ENCODE measurements around the gene UBE3B.
"Not testable (repeated sequence)": the region's sequence is repeated elsewhere in the genome, so short reads cannot be mapped to it uniquely, and the experiment has no call there.

UBE3B gene

DNA sequence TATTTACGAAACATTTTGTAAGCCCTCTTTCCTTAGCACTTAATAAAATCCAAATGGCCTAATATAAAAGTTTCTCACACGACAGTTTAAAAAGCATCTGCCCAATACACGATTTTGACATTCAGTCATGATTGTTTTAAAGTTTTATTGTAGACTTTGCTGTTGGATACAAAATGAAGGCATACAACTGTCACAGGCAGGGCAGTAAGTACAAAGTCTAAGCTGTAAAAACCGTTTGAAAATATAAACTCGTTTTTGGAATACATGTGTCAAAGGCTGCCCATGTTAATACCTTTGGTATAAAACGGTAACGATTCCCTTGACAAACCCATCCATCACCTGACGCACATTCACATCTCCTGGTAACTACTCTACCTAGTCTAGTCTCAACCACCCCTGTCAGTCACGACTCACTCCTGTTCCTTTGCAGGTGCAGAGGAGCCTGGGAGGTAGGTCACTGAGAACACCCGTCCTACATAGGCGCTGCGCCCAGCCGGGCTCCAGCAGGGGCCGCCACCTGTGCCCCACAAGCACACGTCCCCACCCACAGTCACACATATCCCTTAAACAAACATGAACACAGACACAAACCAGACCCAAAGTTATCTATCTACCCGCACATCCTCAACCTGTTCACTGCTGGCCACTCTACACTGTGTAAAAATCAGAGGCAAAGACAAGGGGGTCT, 27.4 kb upstream of the UBE3B start:
- no peak for DNase-seq

DNA sequence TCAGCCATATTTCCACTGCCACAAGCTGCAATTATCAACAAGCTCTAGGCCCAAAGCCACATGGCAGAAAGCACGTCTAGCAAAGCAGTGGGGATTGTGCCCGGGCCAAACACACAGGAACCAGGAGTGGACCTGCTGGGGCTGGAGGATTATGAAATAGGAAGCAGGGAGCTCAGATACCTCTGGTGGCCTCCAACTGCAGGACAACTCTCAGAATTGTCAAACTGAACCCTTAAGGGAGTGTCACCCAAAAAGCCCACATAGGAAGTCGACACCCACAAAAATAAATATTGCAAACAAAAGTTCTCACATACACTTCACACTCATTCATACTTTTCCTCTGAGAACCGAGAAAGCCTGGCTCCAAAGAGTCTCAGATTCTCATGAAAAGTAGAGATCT, 26.5 kb upstream of the UBE3B start:
- DNase-seq = no peak

DNA sequence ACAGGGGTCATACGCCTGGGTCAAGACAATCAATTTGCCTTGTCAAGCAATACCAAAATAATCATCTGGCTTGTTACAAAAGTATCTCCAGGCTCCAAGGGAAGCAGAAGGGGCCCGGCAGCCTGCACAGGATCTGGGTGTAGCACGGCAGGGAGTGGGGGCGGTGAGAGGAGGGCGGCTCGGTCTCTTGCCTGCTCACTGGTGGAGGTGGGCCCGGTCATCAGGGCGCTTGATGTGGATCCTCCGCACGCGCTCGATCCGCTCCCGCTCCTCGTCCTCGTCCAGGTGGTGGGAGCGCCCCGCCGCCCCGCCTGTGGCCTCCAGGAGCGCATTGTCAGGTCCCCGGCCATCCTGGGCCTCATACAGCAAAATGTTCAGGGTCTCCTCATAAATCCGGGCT, 26.0 kb upstream of the UBE3B start:
- no peak for DNase-seq

DNA sequence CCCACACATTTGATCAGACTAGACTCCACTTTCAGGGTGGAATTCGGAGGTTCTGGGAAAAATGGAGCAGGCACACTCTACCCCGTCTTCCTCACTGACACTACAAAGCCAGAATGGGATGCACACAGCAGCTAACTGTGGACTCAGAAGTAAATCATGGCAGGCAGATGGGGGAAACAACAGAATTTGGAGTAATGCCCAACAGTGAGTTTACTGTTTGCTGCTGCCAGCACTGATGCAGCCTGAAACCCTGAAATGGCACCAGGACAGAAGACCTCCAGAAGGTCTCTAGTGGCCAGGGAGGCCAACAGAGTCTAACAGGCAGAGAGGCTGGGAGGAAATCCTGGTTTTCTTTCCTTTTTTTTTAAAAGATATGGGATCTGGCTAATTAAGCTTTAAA, 24.9 kb upstream of the UBE3B start:
- DNase-seq = no peak

DNA sequence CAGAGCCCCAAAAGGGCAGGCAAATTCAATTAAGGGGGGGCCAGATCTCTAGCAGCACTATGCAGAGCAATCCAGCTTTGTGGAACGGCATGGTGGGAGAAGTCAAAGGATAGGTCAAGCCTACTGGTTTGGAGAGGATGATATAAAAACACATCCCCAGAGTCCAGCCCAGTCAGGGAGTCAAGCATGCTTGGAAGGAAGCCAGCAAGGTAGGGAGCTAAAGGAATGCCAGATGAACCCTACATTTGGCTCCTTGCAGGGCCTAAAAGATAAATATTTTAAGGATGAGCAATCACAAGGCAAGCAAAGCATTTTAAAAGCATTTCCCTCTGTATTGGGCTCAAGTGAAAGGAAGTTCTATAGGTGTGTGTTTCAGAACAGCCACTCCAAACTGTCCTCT, 21.7 kb upstream of the UBE3B start:
- no peak for DNase-seq

DNA sequence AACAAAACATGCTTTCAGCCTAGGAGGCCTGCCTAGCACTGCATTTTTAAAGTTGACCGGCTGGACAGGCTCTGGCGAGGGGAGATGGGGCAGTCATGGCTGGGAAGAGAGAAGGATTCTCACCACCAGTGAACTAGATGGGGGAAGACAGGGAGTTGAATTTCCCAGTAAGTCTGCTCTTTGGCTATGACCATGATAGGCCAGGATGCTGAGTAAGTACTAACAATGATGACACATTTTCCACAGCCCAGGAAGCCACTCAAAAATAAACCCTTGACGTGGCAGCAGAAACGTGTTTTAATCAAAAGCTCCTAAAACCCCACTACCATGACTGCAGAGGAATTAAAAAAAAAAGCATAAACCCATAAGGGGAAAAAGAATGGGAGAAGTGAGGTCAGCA, 19.3 kb upstream of the UBE3B start:
- no peak for DNase-seq

DNA sequence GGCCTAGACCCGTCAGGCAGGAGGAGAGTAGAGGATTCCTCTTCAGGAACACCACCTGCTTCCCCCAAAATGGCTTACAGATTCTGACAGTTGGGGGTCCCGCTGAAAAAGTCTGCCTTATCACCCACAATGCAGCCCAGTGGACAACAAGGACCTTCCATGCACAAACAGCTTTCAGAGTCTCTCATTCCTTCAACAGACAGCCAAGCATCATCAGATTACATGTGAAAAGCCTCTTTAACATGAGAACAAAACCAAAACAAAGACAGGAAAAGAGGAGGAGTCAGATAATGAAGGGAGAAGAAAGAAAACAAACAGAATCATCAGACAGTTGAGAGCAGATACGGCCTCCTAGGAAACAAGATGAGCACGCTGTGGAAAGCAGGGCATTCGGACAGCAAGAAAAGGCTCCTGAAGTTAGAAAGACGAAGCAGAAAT, 18.6 kb upstream of the UBE3B start:
- no peak for DNase-seq

DNA sequence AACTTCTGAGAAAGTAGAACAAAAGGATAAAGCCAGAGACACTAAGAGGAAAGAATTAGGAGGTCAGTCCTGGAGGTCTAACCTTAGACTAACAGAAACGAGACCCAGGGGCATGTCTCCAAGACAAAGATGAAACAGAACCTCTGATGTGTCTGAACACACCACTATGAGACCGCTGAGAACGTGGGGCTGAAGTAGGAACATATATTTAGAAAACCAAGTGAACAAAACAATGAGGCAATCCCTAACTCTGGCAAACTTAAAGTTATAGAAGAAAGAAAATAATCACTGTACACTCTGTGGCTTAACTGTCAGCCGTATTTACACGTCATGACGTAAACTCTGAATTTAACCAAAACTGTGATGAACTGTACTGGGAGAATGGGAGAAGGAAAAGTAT, 18.2 kb upstream of the UBE3B start:
- DNase-seq = no peak

DNA sequence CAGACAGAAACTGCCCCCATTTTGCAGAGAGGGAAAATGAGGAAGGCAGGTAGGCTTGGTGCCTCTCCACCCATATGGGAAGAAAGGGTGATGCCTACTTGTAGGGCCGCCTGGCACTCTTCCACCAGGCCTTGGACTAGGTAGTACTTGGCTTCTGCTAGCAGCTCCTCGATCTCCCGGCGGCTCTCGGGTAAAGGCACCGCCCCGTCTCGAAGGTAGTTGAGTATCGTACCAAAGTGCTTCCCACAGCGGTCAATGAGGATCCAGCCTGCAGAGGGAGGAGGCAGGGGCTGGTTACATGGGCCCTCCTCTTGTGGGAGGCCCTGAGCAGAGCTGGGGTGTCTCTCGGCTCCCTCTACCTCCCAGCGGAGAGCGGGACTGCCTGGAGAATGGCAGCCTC, 16.9 kb upstream of the UBE3B start:
- DNase-seq = no peak

DNA sequence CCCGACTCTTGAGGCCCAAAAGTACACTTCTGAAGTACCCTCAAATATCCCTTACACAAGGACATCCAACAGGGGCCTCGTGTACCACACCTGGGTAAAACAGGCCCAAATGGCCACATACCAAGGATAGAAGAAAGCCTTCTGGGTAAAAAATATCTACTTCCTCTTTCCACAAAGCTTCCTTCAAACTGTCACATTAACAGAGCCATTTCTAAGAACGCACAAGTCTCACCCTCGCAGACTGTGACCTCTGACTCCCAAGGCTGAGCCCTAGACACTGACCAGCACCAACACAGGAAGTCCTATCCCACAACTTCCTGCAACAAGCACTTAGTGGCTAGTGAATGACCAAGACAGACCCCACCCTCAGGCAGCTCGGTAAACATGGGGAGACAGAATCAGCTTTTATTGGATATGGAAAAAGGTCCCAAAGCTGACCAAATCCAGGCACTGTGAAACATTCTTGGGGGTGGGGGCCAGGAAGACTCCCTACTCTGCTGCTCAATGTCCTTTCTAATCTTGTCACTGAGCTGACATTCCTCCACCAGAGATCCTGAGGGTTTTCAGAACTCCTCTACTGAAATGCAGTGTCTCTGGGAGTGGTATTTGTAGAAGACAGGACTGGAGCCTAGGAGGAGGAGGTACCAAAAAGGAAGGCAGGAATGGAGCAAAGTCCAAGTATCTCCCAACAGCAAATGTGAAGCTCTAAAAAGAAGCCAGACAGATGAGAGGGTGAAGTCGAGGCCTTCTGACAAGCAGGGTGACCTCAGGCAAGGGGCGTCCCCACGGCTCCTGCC, 16.2 kb upstream of the UBE3B start:
- DNase-seq = peak; percentile 16

DNA sequence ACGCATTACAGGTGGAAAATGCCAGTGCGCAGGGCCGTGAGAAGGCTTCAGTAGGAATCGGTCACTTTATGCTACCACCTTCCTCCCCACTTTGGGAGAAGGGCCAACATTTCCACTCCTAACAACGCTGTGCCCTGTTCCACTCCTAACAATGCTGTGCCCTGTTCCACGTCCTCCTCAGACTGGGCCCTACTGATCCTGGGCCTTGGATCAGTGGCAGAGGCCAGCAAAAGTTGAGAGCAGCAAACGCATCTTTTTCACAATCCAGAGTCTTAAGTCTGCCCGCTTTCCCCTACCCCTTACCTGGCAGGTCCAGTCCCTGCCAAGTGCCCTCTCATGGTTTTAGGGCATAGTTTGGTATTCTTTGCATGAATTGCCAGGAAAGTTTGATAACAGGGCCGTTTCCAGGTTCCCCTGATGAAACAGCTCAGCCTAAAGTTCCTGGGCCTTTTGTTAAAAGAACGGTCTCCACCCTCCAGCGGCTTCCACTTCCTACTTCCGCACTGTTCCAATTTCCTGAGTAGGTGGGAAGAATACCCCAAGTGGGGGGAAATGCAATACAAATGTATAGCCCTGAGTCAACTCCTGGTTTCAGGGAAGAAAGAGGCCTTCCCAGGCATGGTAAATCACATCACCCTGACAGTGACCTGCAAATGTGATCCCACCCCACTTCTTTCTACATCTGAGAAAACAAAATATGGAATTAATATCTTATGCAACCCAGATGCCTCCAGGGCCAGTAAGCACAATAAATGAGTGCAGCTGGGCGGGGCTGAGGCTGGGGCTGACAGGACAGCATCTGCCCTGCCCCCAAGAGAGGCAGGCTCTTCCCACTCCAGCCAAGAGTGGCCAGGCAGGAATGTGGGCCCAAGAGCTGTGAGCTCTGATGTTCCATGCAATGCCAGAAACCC, 15.3 kb upstream of the UBE3B start:
- DNase-seq = no peak

DNA sequence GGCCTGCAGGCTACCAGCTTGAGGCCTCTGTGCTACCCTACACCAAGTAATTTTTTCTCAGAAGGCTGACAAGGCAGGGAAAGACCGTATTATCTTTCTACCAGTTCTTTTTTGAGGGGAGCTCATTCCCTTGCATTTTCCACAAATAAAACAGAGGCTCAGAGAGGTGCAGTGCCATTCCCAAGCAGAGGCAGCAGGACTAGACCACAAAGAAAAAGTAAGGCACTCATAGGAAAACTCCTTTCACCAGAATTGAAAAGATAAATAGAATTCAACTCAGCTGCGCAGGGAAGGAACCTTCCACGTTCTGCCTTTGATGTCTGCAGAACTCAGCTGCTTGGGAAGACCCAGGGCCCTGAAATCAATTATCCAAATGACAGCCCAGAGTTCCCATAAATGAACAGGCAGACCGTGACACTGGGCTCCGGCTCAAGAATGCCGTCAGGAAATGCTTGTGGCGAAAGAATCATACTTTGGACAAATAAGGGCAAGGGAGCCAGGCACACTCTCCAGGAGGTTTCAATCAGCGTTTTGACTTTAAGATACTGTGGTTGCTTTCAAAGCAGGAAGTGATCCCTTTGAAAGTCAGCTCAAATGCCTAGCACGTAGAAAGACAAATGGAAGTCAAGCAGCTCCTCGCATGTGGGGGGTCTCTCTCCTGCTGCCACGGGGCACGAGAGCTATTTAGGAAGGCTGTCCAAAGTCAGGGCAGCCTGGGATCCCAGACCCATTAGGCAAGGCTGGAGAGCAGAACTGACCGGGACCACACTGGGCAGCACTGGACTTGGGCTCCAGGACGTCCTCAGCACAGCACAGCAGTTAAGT, 14.4 kb upstream of the UBE3B start:
- DNase-seq = no peak

DNA sequence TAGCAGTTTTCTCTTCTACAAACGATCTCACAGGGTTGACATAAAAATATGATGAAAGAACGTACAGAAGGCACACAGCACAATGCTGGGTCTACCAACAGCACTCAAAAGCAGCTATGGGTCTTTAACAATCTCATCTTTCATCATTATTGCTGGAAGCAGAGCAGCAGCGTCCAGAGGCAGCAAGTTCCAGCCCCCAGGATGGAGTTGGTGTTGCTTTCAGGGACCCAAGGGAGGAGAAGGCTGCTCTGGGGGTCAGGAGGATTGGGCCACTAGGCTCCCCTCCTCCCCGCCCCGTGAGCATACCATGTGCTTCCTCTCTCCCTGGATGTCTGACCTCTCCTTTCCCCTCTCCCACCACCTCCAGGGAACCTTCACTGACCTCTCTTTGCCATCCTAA, 13.7 kb upstream of the UBE3B start:
- no peak for DNase-seq

DNA sequence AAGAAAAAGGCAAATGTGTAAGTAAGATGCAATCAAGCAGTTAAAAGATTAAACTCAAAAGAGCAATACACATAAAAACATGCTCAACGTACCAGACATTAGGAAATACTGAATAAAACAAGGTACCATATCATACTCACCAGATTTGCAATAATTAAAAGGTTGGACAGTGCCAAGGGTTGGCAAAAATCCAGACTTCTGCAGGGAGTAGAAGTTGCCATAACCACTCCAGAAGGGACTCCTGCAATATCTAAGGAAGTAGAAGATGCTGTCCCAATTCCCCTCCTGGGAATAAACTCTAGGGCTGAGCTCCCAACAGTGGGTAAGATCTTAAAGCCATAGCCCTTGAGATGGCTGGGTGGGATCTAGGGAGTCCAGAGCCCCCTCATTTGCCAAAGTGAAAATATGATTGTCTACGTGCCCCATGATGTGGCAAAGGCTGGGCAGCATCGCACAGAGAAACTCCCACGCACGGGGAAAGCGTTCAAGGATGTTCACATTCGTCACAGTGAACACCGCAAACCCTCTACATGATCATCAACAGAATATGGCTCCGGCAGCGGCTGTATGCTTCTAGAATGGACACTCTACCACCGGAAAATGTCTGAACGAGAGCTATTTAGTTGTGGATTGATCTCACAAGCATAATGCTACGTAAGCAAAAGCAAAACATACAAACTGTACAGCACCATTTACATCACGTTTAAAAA, 12.6 kb upstream of the UBE3B start:
- DNase-seq = no peak

DNA sequence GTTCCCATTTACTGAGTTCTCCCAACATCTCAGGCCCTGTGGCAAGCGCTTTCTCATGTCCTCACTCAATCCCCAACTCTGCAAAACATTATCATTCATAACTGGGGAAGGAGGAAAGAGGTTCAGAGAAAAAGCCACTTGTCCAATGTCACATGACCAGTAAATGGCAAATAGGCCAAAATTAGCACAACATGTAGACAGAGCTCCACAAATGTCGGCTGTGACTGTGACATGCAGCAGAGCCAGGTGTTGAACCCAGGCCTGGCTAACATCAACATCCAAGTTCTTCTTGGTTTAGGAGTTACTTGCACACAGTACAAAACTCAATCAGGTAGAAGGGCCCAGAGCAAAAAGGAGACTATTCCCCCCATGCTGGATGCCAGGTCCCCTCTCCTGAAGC, 11.1 kb upstream of the UBE3B start:
- DNase-seq = no peak

DNA sequence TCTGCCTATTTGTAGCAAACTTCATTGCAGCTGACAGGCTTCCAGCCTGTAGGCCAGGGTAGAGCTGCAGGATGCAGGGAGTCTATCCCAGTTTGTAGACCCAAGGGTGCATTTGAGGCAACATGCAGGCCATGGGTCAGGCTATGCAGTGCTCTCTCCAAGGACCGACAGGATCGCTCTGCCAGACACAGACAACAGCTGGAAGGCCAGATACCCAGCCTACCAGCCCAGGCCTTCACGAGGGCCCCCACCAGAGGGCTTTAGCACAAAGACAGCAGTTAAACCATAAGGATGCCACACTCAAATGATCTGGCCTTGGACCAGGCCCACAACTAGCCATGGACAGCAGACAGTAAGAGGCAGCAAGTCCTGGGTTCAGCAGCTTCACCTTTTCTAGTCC, 10.6 kb upstream of the UBE3B start:
- no peak for DNase-seq

DNA sequence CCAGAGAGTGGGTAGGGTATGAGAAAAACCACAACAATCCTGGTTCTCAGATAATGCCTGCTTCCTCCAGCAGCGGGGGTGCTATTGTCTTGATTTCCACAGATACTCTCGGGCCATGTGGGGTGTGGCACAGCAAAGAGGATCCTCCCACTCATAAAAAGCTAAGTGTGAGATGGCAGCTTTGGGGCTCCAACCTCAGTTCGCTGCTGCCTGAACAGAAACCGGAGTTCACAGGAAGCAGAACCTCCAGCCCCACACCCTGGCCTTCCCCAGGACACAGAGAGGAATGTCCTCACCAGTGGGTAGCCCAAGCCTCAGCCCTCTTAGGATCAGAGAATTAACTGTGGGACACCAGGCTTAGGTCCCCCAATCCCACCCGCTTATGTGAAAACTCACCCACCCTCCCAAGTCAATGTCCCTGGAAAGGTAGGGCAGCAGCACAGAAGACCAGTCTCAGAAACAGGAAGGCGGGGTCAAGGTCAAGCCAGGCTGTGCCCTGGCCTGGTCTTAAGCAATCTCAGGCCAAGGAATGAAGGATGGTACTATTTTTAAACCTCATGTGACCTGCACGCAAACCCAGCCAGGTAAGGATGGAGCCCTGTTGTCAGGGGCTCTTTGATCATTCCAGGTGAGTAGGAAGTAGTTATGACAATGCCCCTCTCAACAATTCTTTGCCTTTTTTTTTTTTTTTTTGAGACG, 9.3 kb upstream of the UBE3B start:
- no peak for DNase-seq

DNA sequence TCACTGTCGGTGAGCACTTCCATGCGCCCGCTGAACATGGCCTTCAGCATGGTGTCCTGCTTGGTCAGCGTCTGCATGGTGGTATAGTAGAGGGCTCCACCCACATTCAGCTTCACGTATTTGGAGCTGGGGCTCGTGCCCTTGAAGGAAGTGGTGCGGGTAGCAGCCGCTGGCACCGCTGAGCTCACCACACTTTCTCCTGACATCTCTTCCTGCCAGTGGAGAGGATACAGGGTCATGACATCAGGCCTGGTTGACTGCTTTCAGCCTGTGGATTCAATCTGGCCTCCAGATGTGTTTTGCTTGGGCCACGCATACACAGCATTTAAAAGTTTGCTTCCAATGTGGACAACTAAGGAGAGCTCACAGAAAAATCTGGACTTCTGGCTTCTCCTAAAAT, 7.9 kb upstream of the UBE3B start:
- no peak for DNase-seq

DNA sequence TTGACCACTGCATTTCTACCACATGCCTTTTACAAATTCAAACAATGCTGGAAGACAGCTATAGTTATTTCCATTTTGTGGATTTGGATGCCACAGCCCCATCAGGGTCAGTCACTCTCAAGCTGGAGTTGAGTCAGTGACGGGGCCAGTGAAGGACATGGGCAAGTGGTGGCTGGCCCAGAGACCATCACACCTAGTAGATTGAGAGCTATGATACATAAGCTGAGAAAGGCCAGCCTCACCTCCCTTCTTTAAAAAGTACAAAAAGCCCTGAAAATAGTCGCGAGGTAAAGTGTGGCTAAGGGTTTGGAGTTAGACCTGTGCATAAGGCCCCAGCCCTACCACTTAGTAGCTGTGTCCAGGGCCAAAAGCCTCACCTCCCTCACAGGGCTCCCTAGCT, 4.4 kb upstream of the UBE3B start:
- no peak for DNase-seq

DNA sequence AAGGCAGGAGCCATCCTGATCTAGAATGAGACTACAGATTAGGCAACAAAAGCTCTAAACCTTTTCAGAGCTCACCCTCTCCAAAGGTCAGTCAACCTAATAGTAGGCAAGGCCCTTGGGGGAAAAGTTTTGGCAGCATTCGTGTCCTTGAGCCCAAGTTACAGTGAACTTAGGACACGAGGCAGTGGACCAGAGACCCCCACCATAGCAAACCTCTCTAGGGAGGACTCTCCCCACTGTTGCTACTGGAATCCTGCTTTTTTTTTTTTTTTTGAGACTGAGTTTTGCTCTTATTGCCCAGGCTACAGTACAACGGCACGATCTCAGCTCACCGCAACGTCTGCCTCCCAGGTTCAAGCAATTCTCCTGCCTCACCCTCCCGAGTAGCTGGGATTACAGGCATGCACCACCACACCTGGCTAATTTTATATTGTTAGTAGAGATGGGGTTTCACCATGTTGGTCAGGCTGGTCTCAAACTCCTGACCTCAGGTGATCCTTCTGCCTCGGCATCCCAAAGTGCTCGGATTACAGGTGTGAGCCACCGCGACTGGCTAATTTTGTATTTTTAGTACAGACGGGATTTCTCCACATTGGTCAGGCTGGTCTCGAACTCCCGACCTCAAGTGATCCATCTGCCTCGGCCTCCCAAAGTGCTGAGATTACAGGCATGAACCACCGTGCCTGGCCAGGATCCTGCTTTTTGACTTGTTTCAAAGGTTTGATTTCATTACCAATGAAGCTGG, 3.7 kb upstream of the UBE3B start:
- not testable (repeated sequence) for DNase-seq

DNA sequence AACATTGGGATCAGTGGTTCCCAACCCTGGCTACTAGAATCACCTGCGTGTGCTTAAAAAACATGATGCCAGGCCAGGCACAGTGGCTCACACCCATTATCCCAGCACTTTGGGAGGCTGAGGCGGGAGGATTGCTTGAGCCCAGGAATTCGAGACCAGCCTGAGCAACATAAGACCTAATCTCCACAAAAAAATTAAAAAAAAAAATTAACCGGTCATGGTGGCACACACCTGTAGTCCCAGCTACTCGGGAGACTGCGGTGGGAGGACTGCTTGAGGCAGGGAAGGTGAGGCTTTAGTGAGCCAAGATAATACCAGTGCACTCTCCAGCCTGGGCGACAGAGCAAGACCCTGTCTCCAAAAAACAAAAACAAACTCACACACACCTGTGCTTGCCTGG, 2.3 kb upstream of the UBE3B start:
- no peak for DNase-seq
